ENCODE measurements around the gene MAML3. TPM values are rescaled to one million over a fixed set of nuclear protein-coding genes. Genes with fewer than 3 reads are reported as not detected.

MAML3 gene
- total RNA-seq, 2 experiments from 2014 or later = 2.0 to 2.4 TPM

- ChIA-PET POLR2A (no interaction called here), CTCF (no interaction called here)
- DNase-seq (no peak), ATAC-seq (no peak)
- intact Hi-C loops (cut with micrococcal nuclease) = no loop called here
- Mint-ChIP-seq H3K36me3 (ENCODE audit: low read depth) (no peaks in the 10 kb centered on the region), H3K27ac (no peak overlapping the region), H3K9me3 (no peaks in the 10 kb centered on the region), H3K4me1 (ENCODE audit: low read depth) (no peaks in the 10 kb centered on the region), H3K27me3 (no peaks in the 10 kb centered on the region), H3K4me3 (no peak overlapping the region)
- TF ChIP-seq CTCF (IDR thresholded peaks at IDR 0.05) = no peak
Measured at GRCh38 chr4:139910106-139910505, 243.9 kb downstream of the MAML3 start.

- DNase-seq (no peak), ATAC-seq (no peak)
- H3K36me3 Mint-ChIP-seq (ENCODE audit: low read depth) = peaks cover 1% of the 10 kb centered on the region
- ChIA-PET CTCF (no interaction called here), POLR2A (interaction anchor here (0.5 to 1.6 kb wide), 3 partner anchors 14 to 105 kb away, joined by 3 to 4 read pairs (median 3); no protein-coding TSS in a partner anchor)
- no peaks in the 10 kb centered on the region for H3K27me3 Mint-ChIP-seq
- H3K27ac Mint-ChIP-seq = no peak overlapping the region
- TF ChIP-seq CTCF (IDR thresholded peaks at IDR 0.05) = no peak
- H3K4me1 Mint-ChIP-seq (ENCODE audit: low read depth) = no peaks in the 10 kb centered on the region
- intact Hi-C loops (cut with micrococcal nuclease) = no loop called here
- H3K9me3 Mint-ChIP-seq = peaks cover 3% of the 10 kb centered on the region
- H3K4me3 Mint-ChIP-seq = no peak overlapping the region
Measured at GRCh38 chr4:139908636-139909437, 245.1 kb downstream of the MAML3 start.

GRCh38 chr4:139907001-139907809 is 246.8 kb downstream of the MAML3 start:
- TF ChIP-seq CTCF (IDR thresholded peaks at IDR 0.05) = no peak
- ATAC-seq (no peak), DNase-seq (no peak)
- H3K36me3 Mint-ChIP-seq (ENCODE audit: low read depth) = peaks cover 1% of the 10 kb centered on the region
- peaks cover 3% of the 10 kb centered on the region for H3K9me3 Mint-ChIP-seq
- H3K4me1 Mint-ChIP-seq (ENCODE audit: low read depth) = no peaks in the 10 kb centered on the region
- ChIA-PET POLR2A (no interaction called here), CTCF (no interaction called here)
- no peak overlapping the region for H3K27ac Mint-ChIP-seq
- intact Hi-C loops (cut with micrococcal nuclease) = no loop called here
- H3K4me3 Mint-ChIP-seq = no peak overlapping the region
- no peaks in the 10 kb centered on the region for H3K27me3 Mint-ChIP-seq

GRCh38 chr4:139905489-139905888 is 248.5 kb downstream of the MAML3 start:
- intact Hi-C loops (cut with micrococcal nuclease) = no loop called here
- POLR2A ChIA-PET = no interaction called here
- Mint-ChIP-seq H3K4me1 (ENCODE audit: low read depth) (peaks cover 8% of the 10 kb centered on the region), H3K36me3 (ENCODE audit: low read depth) (peaks cover 1% of the 10 kb centered on the region), H3K27ac (no peak overlapping the region), H3K9me3 (peaks cover 3% of the 10 kb centered on the region), H3K4me3 (no peak overlapping the region), H3K27me3 (no peaks in the 10 kb centered on the region)
- TF ChIP-seq CTCF (IDR thresholded peaks at IDR 0.05) = no peak
- DNase-seq (no peak), ATAC-seq (no peak)
- CTCF ChIA-PET = no interaction called here

GRCh38 chr4:139904406-139904805 is 249.6 kb downstream of the MAML3 start:
- Mint-ChIP-seq H3K27ac (no peak overlapping the region), H3K36me3 (ENCODE audit: low read depth) (peaks cover 1% of the 10 kb centered on the region), H3K4me1 (ENCODE audit: low read depth) (peaks cover 8% of the 10 kb centered on the region), H3K9me3 (peaks cover 3% of the 10 kb centered on the region), H3K27me3 (no peaks in the 10 kb centered on the region), H3K4me3 (no peak overlapping the region)
- DNase-seq = no peak
- ATAC-seq = peak; percentile 43
- intact Hi-C loops (cut with micrococcal nuclease) = no loop called here
- CTCF ChIA-PET = no interaction called here
- no peak for TF ChIP-seq CTCF (IDR thresholded peaks at IDR 0.05)
- POLR2A ChIA-PET = no interaction called here

Data from activated CD8-positive, alpha-beta T cell treated with anti-CD3 and anti-CD28 coated beads for 36 hours (primary cell).